DMS53 treated with DMSO at 0.1 percent for 48 hours (cell line): ENCODE results near the gene SMCHD1.
"Not testable (repeated sequence)": the region's sequence is repeated elsewhere in the genome, so short reads cannot be mapped to it uniquely, and the experiment has no call there.

Experiments used
- DNase-seq: peaks from one replicate; lab custom pipeline; 2025; ENCODE audit not compliant: unreplicated experiment; lab: John Stamatoyannopoulos, UW

SMCHD1 gene

GRCh38 chr18:2656981-2657512 lies 1.5 kb downstream of the SMCHD1 start:
- DNase-seq, result peak; percentile 44

DNA sequence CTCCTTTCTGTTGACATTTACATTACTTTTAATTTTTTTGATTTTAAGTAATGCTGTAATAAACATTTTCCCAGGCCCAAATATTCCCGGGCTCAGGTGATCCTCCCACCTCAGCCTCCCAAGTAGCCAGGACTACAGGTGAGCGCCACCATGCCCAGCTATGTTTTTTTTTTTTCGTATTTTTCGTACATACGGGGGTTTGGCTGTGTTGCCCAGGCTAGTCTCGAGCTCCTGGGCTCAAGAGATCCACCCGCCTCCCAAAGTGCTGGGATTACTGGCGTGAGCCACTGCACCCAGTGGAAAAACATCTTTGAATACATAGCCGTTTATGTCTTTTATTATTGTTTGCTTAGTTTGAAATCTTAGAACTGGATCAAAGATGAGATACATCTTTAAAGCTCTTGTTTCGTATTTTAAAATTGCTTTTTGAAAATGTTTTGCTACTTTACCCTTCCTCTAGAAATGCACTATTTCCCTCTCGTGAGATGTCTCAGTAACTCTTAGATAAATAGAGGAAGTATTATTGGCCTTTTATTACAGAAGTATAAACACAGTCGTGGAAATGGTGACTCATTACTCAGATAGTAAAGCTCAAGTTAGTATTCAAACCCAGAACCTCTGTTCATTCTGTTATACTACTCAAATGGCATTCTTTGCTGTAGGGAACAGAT lies 2.4 kb downstream of the SMCHD1 start:
- peak; percentile 93 for DNase-seq

DNA sequence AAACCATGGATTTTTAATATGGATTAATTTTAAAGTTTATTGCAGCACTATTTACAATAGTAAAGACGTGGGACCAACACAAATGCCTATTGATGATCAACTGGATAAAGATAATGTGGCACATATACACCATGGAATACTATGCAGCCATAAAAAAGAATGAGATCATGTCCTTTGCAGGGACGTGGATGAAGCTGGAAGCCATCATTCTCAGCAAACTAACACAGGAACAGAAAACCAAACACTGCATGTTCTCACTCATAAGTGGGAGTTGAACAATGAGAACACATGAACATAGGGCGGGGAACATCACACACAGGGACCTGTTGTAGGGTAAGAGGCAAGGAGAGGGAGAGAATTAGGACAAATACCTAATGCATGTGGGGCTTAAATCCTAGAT lies 5.3 kb downstream of the SMCHD1 start:
- DNase-seq, result not testable (repeated sequence)

- not testable (repeated sequence) for DNase-seq
These were observed 6.8 kb downstream of the SMCHD1 start for GRCh38 chr18:2662288-2662687.

DNA sequence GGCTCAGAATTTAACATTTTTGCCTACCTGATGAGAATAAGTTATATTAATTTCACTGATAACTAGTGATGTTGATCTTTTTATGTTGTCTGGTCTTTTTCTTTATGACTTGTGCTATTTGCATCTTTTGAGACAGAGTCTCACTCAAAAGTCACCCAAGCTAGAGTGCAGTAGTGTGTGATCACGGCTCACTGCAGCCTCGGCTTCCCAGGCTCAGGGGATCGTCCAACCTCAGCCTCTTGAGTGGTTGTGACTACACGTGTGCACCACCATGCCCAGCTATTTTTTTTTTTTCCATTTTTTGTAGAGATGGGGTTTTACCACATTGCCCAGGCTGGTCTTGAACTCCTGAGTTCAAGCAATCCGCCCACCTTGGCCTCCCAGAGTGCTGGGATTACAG lies 7.5 kb downstream of the SMCHD1 start:
- no peak for DNase-seq

DNA sequence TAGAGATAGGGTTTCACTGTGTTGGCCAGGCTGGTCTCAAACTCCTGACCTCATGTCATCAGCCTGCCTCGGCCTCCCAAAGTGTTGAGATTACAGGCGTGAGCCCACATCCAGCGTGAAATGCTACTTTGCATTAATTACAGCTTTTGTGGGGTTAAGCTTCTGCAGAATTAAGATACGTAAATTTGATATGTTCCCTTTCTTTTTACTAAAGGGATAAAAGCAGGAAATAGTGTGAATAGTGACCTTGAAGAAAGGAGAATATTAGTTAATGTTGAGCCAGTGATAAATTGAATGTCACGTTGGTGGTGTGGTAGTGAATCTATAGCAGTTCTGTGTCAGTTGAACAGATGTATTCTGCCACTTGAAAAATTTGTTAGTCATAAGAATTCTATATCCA lies 16.9 kb downstream of the SMCHD1 start:
- no peak for DNase-seq

- no peak for DNase-seq
These were observed 17.3 kb downstream of the SMCHD1 start for GRCh38 chr18:2672872-2673271.

DNA sequence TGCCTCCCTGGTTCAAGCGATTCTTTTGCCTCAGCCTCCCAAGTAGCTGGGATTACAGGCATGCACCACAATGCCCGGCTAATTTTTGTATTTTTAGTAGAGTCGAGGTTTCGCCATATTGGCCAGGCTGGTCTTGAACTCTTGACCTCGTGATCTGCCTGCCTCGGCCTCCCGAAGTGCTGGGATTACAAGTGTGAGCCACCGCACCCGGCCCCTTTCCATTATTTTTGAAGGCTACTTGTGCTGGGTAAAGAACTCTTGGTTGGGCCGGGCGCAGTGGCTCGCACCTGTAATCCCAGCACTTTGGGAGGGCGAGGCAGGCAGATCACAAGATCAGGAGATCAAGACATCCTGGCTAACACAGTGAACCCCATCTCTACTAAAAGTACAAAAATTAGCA lies 23.4 kb downstream of the SMCHD1 start:
- DNase-seq, result not testable (repeated sequence)

GRCh38 chr18:2680216-2680792 lies 24.8 kb downstream of the SMCHD1 start:
- DNase-seq, result no peak

GRCh38 chr18:2681993-2682603 lies 26.6 kb downstream of the SMCHD1 start:
- no peak for DNase-seq

DNA sequence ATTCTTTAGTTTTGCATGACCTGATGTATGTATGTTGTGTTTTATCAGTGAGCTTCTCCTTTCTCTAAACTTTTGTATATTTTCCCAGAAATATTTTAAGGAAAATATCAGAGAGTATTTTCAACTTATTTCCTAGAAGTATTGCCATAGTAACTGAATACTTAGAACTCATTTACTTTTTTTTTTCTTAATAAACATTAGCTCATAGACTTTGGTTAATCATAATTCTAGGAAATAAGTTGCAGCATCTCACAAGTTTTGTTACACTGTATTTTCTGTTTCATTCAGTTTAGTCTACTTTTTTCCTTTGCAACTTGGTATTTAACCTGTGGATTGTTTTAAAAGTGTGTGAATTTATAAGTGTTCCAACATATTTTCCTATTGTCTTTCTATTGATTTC lies 27.5 kb downstream of the SMCHD1 start:
- no peak for DNase-seq

DNA sequence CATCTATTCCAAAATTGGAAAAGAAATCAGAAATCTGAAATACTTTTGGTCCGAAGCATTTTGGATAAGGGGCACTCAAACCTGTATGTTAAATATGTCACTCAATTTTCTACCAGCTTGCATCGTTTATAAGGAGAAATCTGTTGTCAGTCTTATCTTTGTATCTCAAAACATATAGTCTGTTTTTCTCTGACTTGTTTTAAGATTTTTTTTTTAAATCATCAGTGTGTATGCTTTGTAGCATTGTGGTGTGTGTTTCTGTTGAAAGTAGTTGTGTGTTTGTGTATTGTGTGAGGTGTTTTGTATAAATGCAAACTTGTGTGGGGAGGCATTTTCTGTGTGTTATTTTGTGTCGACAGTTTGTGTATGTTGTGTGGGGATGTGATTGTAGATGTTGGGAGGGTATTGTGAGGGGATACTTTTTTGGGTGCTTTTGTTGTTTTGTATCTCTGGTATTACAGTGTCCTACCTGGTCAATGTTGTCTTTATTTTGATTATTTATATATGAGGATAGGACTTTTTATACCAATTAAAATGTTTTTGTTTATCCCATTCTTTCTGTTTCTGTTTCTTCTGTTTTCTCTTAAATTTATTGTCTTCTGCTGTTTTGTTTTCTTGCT lies 30.9 kb downstream of the SMCHD1 start:
- no peak for DNase-seq

GRCh38 chr18:2687390-2688001 lies 32.0 kb downstream of the SMCHD1 start:
- no peak for DNase-seq

- no peak for DNase-seq
These were observed 37.0 kb downstream of the SMCHD1 start for GRCh38 chr18:2692508-2692907.

GRCh38 chr18:2697184-2697583 lies 41.7 kb downstream of the SMCHD1 start:
- DNase-seq, result no peak

GRCh38 chr18:2699001-2699400 lies 43.5 kb downstream of the SMCHD1 start:
- DNase-seq, result no peak

- DNase-seq, result no peak
These were observed 49.0 kb downstream of the SMCHD1 start for GRCh38 chr18:2704541-2704940.

DNA sequence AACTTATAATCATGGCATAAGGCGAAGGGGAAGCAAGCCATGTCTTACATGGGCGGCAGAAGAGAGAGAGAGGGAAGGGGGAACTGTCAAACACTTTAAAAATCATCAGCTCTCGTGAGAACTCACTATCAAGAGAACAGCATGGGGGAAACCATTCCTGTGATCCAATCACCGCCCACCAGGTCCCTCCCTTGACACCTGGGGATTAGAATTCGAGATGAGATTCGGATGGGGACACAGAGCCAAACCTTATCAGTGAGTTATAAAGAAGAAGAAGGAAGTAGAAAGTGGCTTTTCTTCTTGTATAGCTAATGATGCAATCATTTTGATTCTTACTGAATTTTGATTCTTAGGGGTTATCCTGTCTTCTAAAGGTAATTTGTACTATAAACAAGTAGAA lies 51.4 kb downstream of the SMCHD1 start:
- no peak for DNase-seq

GRCh38 chr18:2707551-2708168 lies 52.1 kb downstream of the SMCHD1 start:
- no peak for DNase-seq

DNA sequence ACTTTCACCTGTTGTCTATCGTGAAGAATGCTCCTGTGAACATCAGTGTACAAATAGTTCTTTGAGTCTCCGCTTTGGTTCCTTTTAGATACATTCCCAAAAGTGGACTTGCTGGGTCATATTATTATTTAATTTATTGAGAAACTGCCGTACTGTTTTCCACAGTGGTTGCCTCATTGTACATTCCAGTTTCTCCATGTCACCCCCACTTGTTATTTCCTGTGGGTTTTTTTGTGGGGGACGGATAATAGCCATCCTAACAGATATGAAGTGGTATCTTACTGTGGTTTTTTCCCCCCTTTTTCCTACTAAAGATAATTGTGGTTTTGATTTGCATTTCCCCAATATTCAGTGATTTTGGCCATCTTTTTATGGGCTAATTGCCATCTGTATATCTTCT lies 53.8 kb downstream of the SMCHD1 start:
- no peak for DNase-seq

DNA sequence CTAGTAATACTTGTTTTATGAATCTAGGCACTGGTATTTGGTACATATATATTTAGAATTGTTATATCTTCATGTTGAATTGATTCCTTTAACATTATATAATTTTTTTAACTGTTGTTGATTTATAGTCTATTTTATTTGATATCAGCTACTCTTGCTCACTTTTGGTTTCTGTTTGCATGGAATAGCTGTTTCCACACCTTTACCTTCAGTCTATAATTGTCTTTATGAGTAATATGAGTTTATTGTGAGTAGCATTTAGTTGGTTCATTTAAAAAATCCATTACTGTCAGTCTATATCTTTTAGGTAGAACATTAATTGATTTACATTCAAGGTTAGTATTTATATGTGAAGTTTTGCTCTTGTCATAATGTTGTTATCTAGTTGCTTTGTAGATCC lies 58.6 kb downstream of the SMCHD1 start:
- no peak for DNase-seq
